ENCODE results near the gene PPIA.

- TF ChIP-seq POLR2AphosphoS5 (IDR thresholded peaks at IDR 0.05) (no peak), CTCF (IDR thresholded peaks at IDR 0.05) (no peak), POLR2A (IDR thresholded peaks at IDR 0.05) (no peak)
These were observed 33.6 kb upstream of the PPIA start for GRCh38 chr7:44762726-44763522.

All from gastroesophageal sphincter (tissue), 3 donors.